GM18868 (cell line): ENCODE results near the gene PPFIA4.

ENCODE experiments used
- ATAC-seq: cut with Tn5 transposase; IDR thresholded peaks from one replicate; pipeline ENCODE4 v1.9.1; 2021; ENCODE audit warnings: mild to moderate bottlenecking, moderate library complexity; ENCODE audit not compliant: unreplicated experiment

PPFIA4 gene

GRCh38 chr1:203039609-203040512, 13.6 kb downstream of the PPFIA4 start:
- no peak for ATAC-seq

GRCh38 chr1:203040513-203041275, 14.4 kb downstream of the PPFIA4 start:
- no peak for ATAC-seq

GRCh38 chr1:203041351-203041932, 15.2 kb downstream of the PPFIA4 start:
- no peak for ATAC-seq

- no peak for ATAC-seq
Observed at GRCh38 chr1:203043830-203044545, 17.7 kb downstream of the PPFIA4 start.

- ATAC-seq = no peak
Observed at GRCh38 chr1:203044546-203045250, 18.4 kb downstream of the PPFIA4 start.

DNA sequence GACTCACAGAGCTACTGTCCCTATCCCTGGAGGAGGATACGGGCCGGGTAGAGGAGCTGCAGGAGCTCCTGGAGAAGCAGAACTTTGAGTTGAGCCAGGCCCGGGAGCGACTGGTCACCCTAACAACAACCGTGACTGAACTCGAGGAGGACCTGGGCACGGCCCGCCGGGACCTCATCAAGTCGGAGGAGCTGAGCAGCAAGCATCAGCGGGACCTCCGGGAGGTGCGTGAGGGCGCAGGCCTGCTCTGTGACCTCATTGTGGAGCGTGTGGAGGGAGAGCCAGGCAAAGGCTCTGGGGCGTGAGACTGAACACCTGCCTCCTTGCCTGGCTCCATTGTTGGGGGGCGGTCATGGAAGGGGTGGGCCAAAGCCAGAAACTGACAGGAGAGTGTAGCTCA, 19.0 kb downstream of the PPFIA4 start:
- ATAC-seq = no peak

DNA sequence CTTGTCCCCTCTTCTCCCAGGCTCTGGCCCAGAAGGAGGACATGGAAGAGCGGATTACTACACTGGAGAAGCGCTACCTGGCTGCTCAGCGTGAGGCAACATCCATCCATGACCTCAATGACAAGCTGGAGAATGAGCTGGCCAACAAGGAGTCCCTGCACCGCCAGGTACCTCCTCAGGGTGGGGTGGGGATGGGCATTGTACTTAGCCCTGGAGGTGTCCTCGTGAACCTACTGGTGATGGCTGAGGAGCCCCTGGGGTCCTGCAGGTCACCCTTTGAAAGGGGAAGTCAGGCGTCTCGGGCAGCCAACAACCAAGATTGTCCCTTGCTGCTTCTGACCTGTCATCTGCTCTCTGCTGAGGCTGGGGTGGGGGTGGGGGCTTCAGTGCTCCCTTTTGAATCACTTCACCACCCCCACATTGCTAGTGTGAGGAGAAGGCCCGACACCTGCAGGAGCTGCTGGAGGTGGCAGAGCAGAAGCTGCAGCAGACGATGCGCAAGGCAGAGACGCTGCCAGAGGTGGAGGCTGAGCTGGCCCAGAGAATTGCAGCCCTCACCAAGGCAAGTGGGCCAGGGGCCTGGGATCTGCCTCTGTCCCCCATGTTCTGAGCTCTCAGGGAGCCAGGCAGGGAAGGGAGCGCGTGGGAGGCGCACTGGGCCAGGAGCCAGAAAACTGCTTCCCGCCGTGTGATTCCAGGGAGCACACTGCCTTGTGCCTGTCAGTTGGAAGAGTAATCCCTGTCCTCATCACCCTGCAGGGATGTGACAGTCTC, 19.7 kb downstream of the PPFIA4 start:
- ATAC-seq = no peak

DNA sequence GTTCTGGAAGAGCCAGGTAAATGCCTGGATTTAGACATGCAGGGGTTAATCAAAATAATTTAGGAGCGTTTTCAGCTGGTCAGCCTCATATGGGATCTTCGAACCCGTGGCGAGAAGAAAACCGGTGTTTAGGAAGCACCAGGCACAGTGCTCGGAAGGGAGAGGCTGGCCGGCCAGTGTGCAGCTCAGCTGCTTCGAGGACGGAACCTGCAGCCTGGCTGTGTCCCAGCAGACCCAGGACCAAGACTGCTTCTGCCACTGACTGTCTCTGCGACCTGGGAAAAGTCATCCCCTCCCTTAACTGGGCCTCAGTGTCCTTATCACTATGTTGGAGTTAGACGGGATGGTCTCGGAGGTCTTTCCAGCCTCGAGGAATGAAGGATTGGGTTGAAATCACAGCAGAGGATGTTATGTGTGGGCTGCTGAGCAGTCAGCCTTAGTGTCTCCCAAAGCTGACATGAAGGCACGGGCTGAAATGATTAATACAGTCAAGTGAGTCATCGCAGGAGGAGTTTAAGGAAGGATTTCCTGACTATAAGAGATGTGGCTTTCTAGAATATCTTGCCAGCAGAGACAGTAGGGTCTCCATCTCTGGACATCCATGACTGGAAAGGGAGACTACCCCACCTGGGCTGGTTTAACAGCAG, 20.8 kb downstream of the PPFIA4 start:
- ATAC-seq = no peak

DNA sequence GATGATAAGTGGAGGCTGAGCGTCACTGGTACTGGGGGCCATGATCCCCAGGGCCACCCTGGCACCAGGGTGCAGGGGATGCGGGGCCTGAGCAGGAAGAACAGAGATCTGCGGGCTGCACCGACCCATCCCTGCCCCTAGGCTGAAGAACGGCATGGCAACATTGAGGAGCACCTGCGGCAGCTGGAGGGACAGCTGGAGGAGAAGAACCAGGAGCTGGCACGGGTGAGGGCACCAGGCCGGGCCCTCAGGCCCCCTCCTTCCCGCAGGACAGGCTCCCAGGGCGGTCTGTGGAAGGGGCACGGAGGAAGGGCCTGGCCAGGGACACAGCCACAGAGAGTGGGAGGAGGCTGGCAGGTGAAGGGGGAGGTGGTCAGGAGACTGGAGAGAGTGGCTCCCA, 21.8 kb downstream of the PPFIA4 start:
- ATAC-seq = no peak

- no peak for ATAC-seq
Observed at GRCh38 chr1:203048555-203049051, 22.3 kb downstream of the PPFIA4 start.

DNA sequence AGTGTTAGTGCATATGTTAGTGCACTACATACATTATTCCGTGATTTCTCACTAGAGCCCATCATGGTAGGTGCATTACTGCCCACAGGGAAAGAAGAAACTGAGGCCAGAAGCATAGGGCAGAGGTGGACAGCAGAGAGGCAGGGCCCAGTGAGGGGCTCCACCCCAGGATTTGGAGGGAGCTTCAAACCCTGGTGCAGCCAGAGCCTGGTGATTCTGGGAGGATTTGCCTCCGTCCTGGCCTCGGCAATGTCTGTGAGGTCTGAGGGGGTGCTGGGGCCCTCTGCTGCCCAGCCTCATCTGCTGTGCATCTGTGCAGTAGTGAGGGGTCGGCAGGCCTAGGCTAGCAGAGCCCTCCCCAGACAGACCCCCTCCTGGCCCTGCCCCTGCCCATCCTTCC, 22.8 kb downstream of the PPFIA4 start:
- no peak for ATAC-seq

GRCh38 chr1:203049576-203050180, 23.4 kb downstream of the PPFIA4 start:
- ATAC-seq = no peak

DNA sequence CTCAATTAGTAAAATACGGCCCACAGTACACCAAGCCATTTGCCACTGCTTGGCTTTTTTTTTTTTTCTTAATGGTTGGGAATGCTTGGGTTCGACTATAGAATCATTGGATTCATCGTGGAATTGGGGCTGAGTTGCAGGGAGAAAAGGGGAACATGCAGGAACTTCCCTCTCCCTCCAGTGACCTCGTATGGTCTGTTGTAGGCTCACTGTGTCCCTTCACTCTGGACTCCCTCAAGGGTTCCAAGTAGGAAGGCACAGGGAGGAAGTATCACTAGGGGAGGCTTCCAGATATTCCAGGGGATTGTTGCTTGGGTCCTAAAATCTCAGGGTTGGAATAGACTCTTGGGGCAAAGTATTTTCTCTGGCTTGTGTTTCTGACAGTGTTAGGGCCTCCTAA, 24.5 kb downstream of the PPFIA4 start:
- ATAC-seq = no peak

- ATAC-seq = no peak
Observed at GRCh38 chr1:203051841-203052324, 25.6 kb downstream of the PPFIA4 start.

- no peak for ATAC-seq
Observed at GRCh38 chr1:203052601-203053000, 26.3 kb downstream of the PPFIA4 start.

DNA sequence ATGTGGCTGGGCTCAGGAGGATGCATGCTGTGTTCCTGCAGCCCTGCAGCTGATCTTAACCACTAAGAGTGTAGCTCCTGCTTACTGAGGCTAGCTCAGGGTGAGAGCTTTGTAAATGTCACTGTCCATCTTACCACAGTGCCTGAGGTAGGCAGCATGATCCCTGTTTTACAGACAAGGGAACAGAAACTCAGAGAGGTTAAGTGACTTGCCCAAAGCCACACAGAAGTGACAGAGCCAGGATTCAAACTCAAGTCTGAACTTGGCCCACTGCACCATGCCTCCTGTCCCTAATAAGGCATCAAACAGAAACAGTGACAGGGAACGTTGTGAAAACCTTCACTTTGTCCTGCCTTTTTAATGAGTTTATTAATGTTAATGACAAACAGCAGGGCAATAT, 27.9 kb downstream of the PPFIA4 start:
- no peak for ATAC-seq

DNA sequence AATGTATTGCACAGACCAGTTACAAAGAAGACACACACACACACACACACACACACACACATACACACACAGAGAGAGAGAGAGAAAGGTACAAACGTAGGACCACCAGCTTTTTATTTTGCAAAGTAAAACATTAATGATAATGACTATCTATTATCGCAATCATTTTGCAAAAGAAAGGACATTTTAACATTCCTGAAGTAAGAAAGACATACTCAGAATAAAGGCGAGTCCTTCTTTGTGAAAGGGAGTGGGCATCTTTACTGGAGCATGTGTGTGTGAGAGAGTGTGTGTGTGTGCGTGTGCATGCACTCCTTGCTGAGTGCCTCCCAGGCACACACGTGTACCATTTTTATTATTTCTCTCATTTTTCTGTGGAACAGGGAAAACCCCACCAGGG, 28.4 kb downstream of the PPFIA4 start:
- ATAC-seq = no peak

- no peak for ATAC-seq
Observed at GRCh38 chr1:203055161-203055799, 29.0 kb downstream of the PPFIA4 start.
